H1 (cell line): ENCODE data around the gene EXOSC7. TPM values are rescaled to one million over a fixed set of nuclear protein-coding genes. Genes with fewer than 3 reads are reported as not detected.

Experiments used
- EZH2 ChIP-seq: fragments of 200-600 bp; sonication (generic); IDR thresholded peaks from 2 replicates; pipeline ENCODE4 v1.7.1; 2012; ENCODE audit warnings: low read depth, mild to moderate bottlenecking, moderate library complexity, low read length, inconsistent platforms; ENCODE audit not compliant: severe bottlenecking
- RNF2 ChIP-seq: fragments of 200-900, 300-1000 bp; sonication (generic); IDR thresholded peaks from 2 replicates; pipeline ENCODE4 v1.7.1; 2016; ENCODE audit warnings: borderline replicate concordance, low read depth, mild to moderate bottlenecking, antibody characterized with exemption, low read length; ENCODE audit not compliant: poor library complexity, severe bottlenecking; ENCODE audit errors: missing control alignments
- polyA plus RNA-seq, 7 experiments: library from polyadenylated mRNA; depleted of rRNA in 3 of 7; stranded (reverse) in 5 of 7; unstranded in 2 of 7; fragments of >200 nt in 5 of 7; fragments of 200-250 nt in 2 of 7; gene quantifications; 1 replicate in 5 of 7; 2 replicates in 1 of 7; 4 replicates in 1 of 7; pipeline versions ENCODE4 v1.2.1 to v1.2.3, GENCODE V29; 2011 to 2013; ENCODE audit warnings: missing spikeins in 2 of 7, mixed read lengths in 2 of 7
- total RNA-seq: library from RNA; stranded (reverse); fragmentation: NEBNext Ultra II Directional; extraction: Animal tissue kit (Norgen Biotek cat#: 25700); gene quantifications from 2 replicates; pipeline ENCODE4 v1.2.1, GENCODE V29; 2021
- TF ChIP-seq, protein P1 (sequence below): IDR thresholded peaks from 2 replicates; pipeline ENCODE4 v1.6.1; 2012; ENCODE audit warnings: low read length, inconsistent platforms

EXOSC7 gene
- total and polyA plus RNA-seq, 2 of the 8 experiments (the other 6 are each of a cell fraction or from before 2014, with no cell fraction given), result 92.7 to 94.5 TPM

DNA sequence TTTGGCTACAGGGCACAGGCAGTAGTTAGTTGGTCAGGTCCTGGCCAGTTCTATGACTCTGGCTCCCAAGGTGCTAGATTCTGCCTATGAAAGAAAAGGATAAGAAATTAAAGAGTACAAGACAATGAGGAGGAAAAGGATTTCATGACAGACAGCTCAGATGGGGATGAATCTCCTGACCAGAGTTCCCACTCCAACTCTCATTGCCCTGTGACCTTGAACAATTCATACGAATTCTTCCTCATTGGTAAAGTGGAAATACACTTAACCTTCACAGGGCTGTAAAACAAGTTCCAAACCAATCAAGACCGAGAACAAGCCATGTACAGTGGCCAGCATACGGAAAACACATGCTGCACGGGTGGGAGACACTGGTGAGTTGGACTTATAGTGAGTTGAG is 73.8 kb downstream of the EXOSC7 start (continued):
- TF ChIP-seq, protein P1, sequence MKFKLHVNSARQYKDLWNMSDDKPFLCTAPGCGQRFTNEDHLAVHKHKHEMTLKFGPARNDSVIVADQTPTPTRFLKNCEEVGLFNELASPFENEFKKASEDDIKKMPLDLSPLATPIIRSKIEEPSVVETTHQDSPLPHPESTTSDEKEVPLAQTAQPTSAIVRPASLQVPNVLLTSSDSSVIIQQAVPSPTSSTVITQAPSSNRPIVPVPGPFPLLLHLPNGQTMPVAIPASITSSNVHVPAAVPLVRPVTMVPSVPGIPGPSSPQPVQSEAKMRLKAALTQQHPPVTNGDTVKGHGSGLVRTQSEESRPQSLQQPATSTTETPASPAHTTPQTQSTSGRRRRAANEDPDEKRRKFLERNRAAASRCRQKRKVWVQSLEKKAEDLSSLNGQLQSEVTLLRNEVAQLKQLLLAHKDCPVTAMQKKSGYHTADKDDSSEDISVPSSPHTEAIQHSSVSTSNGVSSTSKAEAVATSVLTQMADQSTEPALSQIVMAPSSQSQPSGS, result no peak
- TF ChIP-seq EZH2 (no peak), RNF2 (no peak)
